ACC112 (cell line): ENCODE measurements around the gene RER1.

Source experiments
- H2AFZ ChIP-seq: fragments of 200-600 bp; sonication (generic); one replicate; pipeline ENCODE4 v1.6.0; 2017; ENCODE audit warnings: antibody characterized with exemption, low read length; ENCODE audit not compliant: unreplicated experiment
- H3K27ac ChIP-seq: fragments of 200-600 bp; sonication (generic); 2 replicates; pipeline ENCODE4 v1.5.1; 2014; ENCODE audit warnings: low read depth, mild to moderate bottlenecking, antibody characterized with exemption, low read length, moderate library complexity
- H3K27me3 ChIP-seq: fragments of 200-600 bp; sonication (generic); 2 replicates; pipeline ENCODE4 v1.6.1; 2014; ENCODE audit warnings: mild to moderate bottlenecking, antibody characterized with exemption, low read length, moderate library complexity, mixed read lengths; ENCODE audit not compliant: insufficient read depth
- H3K36me3 ChIP-seq: fragments of 200-600 bp; sonication (generic); 2 replicates; pipeline ENCODE4 v1.6.1; 2016; ENCODE audit warnings: mild to moderate bottlenecking, antibody characterized with exemption, low read length, moderate library complexity, mixed read lengths; ENCODE audit not compliant: insufficient read depth
- H3K4me1 ChIP-seq: fragments of 200-600 bp; sonication (generic); one replicate; pipeline ENCODE4 v1.6.1; 2016; ENCODE audit warnings: low read length, mixed read lengths; ENCODE audit not compliant: insufficient read depth, unreplicated experiment, control insufficient read depth
- H3K4me3 ChIP-seq: fragments of 200-600 bp; sonication (generic); 2 replicates; pipeline ENCODE4 v1.5.1; 2014; ENCODE audit warnings: mild to moderate bottlenecking, low read depth, low read length
- H3K79me2 ChIP-seq: fragments of 200-600 bp; sonication (generic); one replicate; pipeline ENCODE4 v1.6.0; 2016; ENCODE audit warnings: low read length; ENCODE audit not compliant: control insufficient read depth, unreplicated experiment, insufficient read depth

RER1 gene

GRCh38 chr1:2391041-2391930, at the start of gene RER1, which contains the start of gene MORN1:
TSS of gene RER1 (plus strand) at chr1:2391841. CDS start at chr1:2395791, 3,950 bp downstream.
TSS of gene MORN1 (minus strand) at chr1:2391554. CDS start at chr1:2391533, 21 bp downstream.
- no peaks in the 10 kb centered on the region for H3K27me3 ChIP-seq
- peaks cover 60% of the 10 kb centered on the region for H3K79me2 ChIP-seq
- H3K4me1 ChIP-seq, result peaks cover 23% of the 10 kb centered on the region
- H2AFZ ChIP-seq, result peak within 1 kb of the TSS; percentile 95
- H3K27ac ChIP-seq, result peak within 1 kb of the TSS; percentile 52; the same call in 1 of the 2 replicates
- H3K4me3 ChIP-seq, result peak within 1 kb of the TSS; percentile 94
- peaks cover 5% of the 10 kb centered on the region; the same call in 1 of the 2 replicates for H3K36me3 ChIP-seq

GRCh38 chr1:2342384-2343022, 49.1 kb upstream of the RER1 start:
- no peaks in the 10 kb centered on the region for H3K27me3 ChIP-seq
- no peak overlapping the region for H2AFZ ChIP-seq
- no peaks in the 10 kb centered on the region for H3K4me1 ChIP-seq
- no peaks in the 10 kb centered on the region for H3K36me3 ChIP-seq
- no peak overlapping the region for H3K27ac ChIP-seq
- no peaks in the 10 kb centered on the region for H3K79me2 ChIP-seq
- H3K4me3 ChIP-seq, result no peak overlapping the region

- Histone ChIP-seq H3K36me3 (no peaks in the 10 kb centered on the region), H3K4me1 (no peaks in the 10 kb centered on the region), H3K4me3 (no peak overlapping the region), H3K27ac (no peak overlapping the region), H2AFZ (no peak overlapping the region), H3K27me3 (no peaks in the 10 kb centered on the region), H3K79me2 (no peaks in the 10 kb centered on the region)
Observed at GRCh38 chr1:2343023-2343935, 48.4 kb upstream of the RER1 start.

- Histone ChIP-seq H3K79me2 (no peaks in the 10 kb centered on the region), H3K4me3 (no peak overlapping the region), H2AFZ (no peak overlapping the region), H3K36me3 (no peaks in the 10 kb centered on the region), H3K4me1 (no peaks in the 10 kb centered on the region), H3K27ac (no peak overlapping the region), H3K27me3 (no peaks in the 10 kb centered on the region)
Observed at GRCh38 chr1:2344121-2344681, 47.4 kb upstream of the RER1 start.

- Histone ChIP-seq H3K27me3 (no peaks in the 10 kb centered on the region), H3K36me3 (no peaks in the 10 kb centered on the region), H3K79me2 (no peaks in the 10 kb centered on the region), H3K4me1 (no peaks in the 10 kb centered on the region), H3K4me3 (no peak overlapping the region), H2AFZ (no peak overlapping the region), H3K27ac (no peak overlapping the region)
Observed at GRCh38 chr1:2344744-2345296, 46.8 kb upstream of the RER1 start.

- H3K36me3 ChIP-seq, result no peaks in the 10 kb centered on the region
- H3K4me1 ChIP-seq, result no peaks in the 10 kb centered on the region
- H3K4me3 ChIP-seq, result no peak overlapping the region
- no peaks in the 10 kb centered on the region for H3K27me3 ChIP-seq
- no peak overlapping the region for H2AFZ ChIP-seq
- H3K79me2 ChIP-seq, result no peaks in the 10 kb centered on the region
- no peak overlapping the region for H3K27ac ChIP-seq
Observed at GRCh38 chr1:2345297-2346075, 46.2 kb upstream of the RER1 start.

- Histone ChIP-seq H3K79me2 (no peaks in the 10 kb centered on the region), H3K4me1 (no peaks in the 10 kb centered on the region), H2AFZ (no peak overlapping the region), H3K27me3 (no peaks in the 10 kb centered on the region), H3K4me3 (no peak overlapping the region), H3K27ac (no peak overlapping the region), H3K36me3 (no peaks in the 10 kb centered on the region)
Observed at GRCh38 chr1:2346691-2347408, 44.8 kb upstream of the RER1 start.

GRCh38 chr1:2347409-2347785, 44.2 kb upstream of the RER1 start:
- H3K79me2 ChIP-seq, result no peaks in the 10 kb centered on the region
- H3K36me3 ChIP-seq, result no peaks in the 10 kb centered on the region
- no peak overlapping the region for H3K27ac ChIP-seq
- no peak overlapping the region for H2AFZ ChIP-seq
- H3K4me1 ChIP-seq, result no peaks in the 10 kb centered on the region
- H3K4me3 ChIP-seq, result no peak overlapping the region
- H3K27me3 ChIP-seq, result no peaks in the 10 kb centered on the region

- Histone ChIP-seq H3K4me3 (no peak overlapping the region), H3K27ac (no peak overlapping the region), H3K27me3 (no peaks in the 10 kb centered on the region), H3K36me3 (no peaks in the 10 kb centered on the region), H3K79me2 (no peaks in the 10 kb centered on the region), H3K4me1 (no peaks in the 10 kb centered on the region), H2AFZ (no peak overlapping the region)
Observed at GRCh38 chr1:2347896-2348295, 43.7 kb upstream of the RER1 start.
